DOHH2 (cell line): Measurements from ENCODE around the gene WDR7.

Source experiments
- H3F3A ChIP-seq: fragments of 200-600 bp; sonication (generic), shearing (Covaris generic); 2 replicates; pipeline ENCODE4 v1.6.0; 2016; ENCODE audit warnings: antibody characterized with exemption, mild to moderate bottlenecking; ENCODE audit not compliant: control insufficient read depth, insufficient read depth
- H3K27ac ChIP-seq: fragments of 200-600 bp; sonication (generic); 2 replicates; pipeline ENCODE4 v1.5.1; 2014; ENCODE audit warnings: low read depth, mild to moderate bottlenecking, low read length, moderate library complexity
- H3K27me3 ChIP-seq: fragments of 200-600 bp; sonication (generic); 2 replicates; pipeline ENCODE4 v1.6.1; 2014; ENCODE audit warnings: mild to moderate bottlenecking, low read length, mixed read lengths; ENCODE audit not compliant: control insufficient read depth
- H3K36me3 ChIP-seq: fragments of 200-600 bp; sonication (generic); 2 replicates; pipeline ENCODE4 v1.6.1; 2014; ENCODE audit warnings: mild to moderate bottlenecking, low read length, moderate library complexity, mixed read lengths; ENCODE audit not compliant: control insufficient read depth
- H3K4me1 ChIP-seq: fragments of 200-600 bp; sonication (generic); 2 replicates; pipeline ENCODE4 v1.6.1; 2014; ENCODE audit warnings: mild to moderate bottlenecking, low read length, mixed read lengths; ENCODE audit not compliant: control insufficient read depth
- H3K4me2 ChIP-seq: fragments of 200-600 bp; sonication (generic); 2 replicates; pipeline ENCODE4 v1.6.0; 2014; ENCODE audit warnings: mild to moderate bottlenecking, low read length, moderate library complexity
- H3K4me3 ChIP-seq: fragments of 200-600 bp; sonication (generic); 2 replicates; pipeline ENCODE4 v1.5.1; 2014; ENCODE audit warnings: mild to moderate bottlenecking, low read length, mixed read lengths
- H3K79me2 ChIP-seq: fragments of 200-600 bp; sonication (generic); 2 replicates; pipeline ENCODE4 v1.6.1; 2014; ENCODE audit warnings: mild to moderate bottlenecking, low read length, mixed read lengths; ENCODE audit not compliant: control insufficient read depth
- H3K9me2 ChIP-seq: fragments of 200-600 bp; sonication (generic); replicated peaks from 2 replicates; pipeline ENCODE4 v1.6.1; 2014; ENCODE audit warnings: mild to moderate bottlenecking, low read length, mixed read lengths; ENCODE audit not compliant: control insufficient read depth
- H3K9me3 ChIP-seq: fragments of 200-600 bp; sonication (generic); 2 replicates; pipeline ENCODE4 v1.6.1; 2014; ENCODE audit warnings: antibody characterized with exemption, low read length, mixed read lengths; ENCODE audit not compliant: control insufficient read depth, insufficient read depth
- H4K20me1 ChIP-seq: fragments of 200-600 bp; sonication (generic); 2 replicates; pipeline ENCODE4 v1.6.0; 2014; ENCODE audit warnings: low read depth, mild to moderate bottlenecking, antibody characterized with exemption, low read length, moderate library complexity; ENCODE audit not compliant: control insufficient read depth, insufficient read depth
- EZH2phosphoT487 ChIP-seq: fragments of 200-600 bp; sonication (generic); IDR thresholded peaks from 2 replicates; pipeline ENCODE4 v1.6.1; 2017; ENCODE audit warnings: borderline replicate concordance, mild to moderate bottlenecking, antibody characterized with exemption, low read length, moderate library complexity, mixed read lengths
- TF ChIP-seq, protein P1 (sequence below): fragments of 200-600 bp; sonication (generic); IDR thresholded peaks from one replicate; pipeline ENCODE4 v1.5.1; 2014; ENCODE audit warnings: antibody characterized with exemption, mild to moderate bottlenecking, low read depth, low read length; ENCODE audit not compliant: poor library complexity, severe bottlenecking

The WDR7 gene

GRCh38 chr18:57027190-57027708, 376.1 kb downstream of the WDR7 start:
- no peaks in the 10 kb centered on the region for H3F3A ChIP-seq

GRCh38 chr18:57029761-57030160, 378.6 kb downstream of the WDR7 start:
- H3K79me2 ChIP-seq: no peaks in the 10 kb centered on the region
- H4K20me1 ChIP-seq: no peaks in the 10 kb centered on the region
- no peak overlapping the region for H3K4me3 ChIP-seq
- no peak overlapping the region for H3K4me2 ChIP-seq
- H3K9me2 ChIP-seq: no peaks in the 10 kb centered on the region
- no peaks in the 10 kb centered on the region for H3K9me3 ChIP-seq
- no peaks in the 10 kb centered on the region for H3K4me1 ChIP-seq
- TF ChIP-seq, protein P1, sequence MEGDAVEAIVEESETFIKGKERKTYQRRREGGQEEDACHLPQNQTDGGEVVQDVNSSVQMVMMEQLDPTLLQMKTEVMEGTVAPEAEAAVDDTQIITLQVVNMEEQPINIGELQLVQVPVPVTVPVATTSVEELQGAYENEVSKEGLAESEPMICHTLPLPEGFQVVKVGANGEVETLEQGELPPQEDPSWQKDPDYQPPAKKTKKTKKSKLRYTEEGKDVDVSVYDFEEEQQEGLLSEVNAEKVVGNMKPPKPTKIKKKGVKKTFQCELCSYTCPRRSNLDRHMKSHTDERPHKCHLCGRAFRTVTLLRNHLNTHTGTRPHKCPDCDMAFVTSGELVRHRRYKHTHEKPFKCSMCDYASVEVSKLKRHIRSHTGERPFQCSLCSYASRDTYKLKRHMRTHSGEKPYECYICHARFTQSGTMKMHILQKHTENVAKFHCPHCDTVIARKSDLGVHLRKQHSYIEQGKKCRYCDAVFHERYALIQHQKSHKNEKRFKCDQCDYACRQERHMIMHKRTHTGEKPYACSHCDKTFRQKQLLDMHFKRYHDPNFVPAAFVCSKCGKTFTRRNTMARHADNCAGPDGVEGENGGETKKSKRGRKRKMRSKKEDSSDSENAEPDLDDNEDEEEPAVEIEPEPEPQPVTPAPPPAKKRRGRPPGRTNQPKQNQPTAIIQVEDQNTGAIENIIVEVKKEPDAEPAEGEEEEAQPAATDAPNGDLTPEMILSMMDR: no peak
- no peak for TF ChIP-seq EZH2phosphoT487
- no peaks in the 10 kb centered on the region for H3K27me3 ChIP-seq
- no peaks in the 10 kb centered on the region for H3F3A ChIP-seq
- no peaks in the 10 kb centered on the region for H3K36me3 ChIP-seq
- H3K27ac ChIP-seq: no peak overlapping the region

More at GRCh38 chr18:57027190-57027708, 376.1 kb downstream of the WDR7 start:
- TF ChIP-seq, protein P1: no peak
- no peak for TF ChIP-seq EZH2phosphoT487
- Histone ChIP-seq H3K4me1 (peaks cover 11% of the 10 kb centered on the region), H3K4me3 (no peak overlapping the region), H3K9me2 (no peaks in the 10 kb centered on the region), H4K20me1 (no peaks in the 10 kb centered on the region), H3K79me2 (no peaks in the 10 kb centered on the region), H3K4me2 (no peak overlapping the region), H3K27ac (no peak overlapping the region), H3K27me3 (no peaks in the 10 kb centered on the region), H3K9me3 (no peaks in the 10 kb centered on the region), H3K36me3 (no peaks in the 10 kb centered on the region)

DNA sequence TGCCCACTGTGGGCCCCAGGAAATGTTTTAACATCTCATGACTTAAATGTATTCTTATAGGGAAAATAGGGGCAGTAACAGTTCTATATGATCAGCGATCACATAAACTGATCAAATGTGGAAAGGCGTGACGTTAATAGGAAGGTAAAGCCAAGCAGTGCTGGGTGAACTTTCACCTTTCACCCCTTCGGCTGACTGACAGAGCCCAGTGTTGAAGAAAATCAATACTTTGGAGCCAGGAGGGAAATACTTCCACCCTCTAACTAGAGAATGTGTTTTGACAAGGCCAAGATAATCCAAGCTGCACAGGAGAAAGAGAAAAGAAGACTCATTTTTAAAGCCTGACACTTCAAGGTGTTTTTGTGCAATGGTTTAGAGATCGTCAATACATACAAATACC, 379.3 kb downstream of the WDR7 start:
- Histone ChIP-seq H3K4me1 (no peaks in the 10 kb centered on the region), H3K4me2 (no peak overlapping the region), H3K79me2 (no peaks in the 10 kb centered on the region), H3K9me2 (no peaks in the 10 kb centered on the region), H3K36me3 (no peaks in the 10 kb centered on the region), H3K27ac (no peak overlapping the region), H4K20me1 (no peaks in the 10 kb centered on the region), H3K27me3 (no peaks in the 10 kb centered on the region), H3K4me3 (no peak overlapping the region), H3K9me3 (no peaks in the 10 kb centered on the region), H3F3A (no peaks in the 10 kb centered on the region)
- TF ChIP-seq, protein P1: no peak
- TF ChIP-seq EZH2phosphoT487: no peak
